GM12878 (cell line): Measurements from ENCODE around the gene PCDHGC5.

Source experiments
- CTCF ChIP-seq, 3 experiments: IDR thresholded peaks in 2 of 3; conservative IDR thresholded peaks in 1 of 3; 2 replicates each; pipeline ENCODE4 v1.5.1; 2011; ENCODE audit warnings: low read depth in 3 of 3, low read length in 3 of 3, mild to moderate bottlenecking in 3 of 3, control low read depth in 2 of 3, moderate library complexity in 2 of 3, inconsistent platforms in 1 of 3, mixed read lengths in 1 of 3; ENCODE audit not compliant: control insufficient read depth in 2 of 3, insufficient read depth in 1 of 3; ENCODE audit errors: extremely low read depth in 1 of 3
- TCF12 ChIP-seq: IDR thresholded peaks from 2 replicates; pipeline ENCODE4 v1.6.1; 2011; ENCODE audit warnings: low read depth, mild to moderate bottlenecking, low read length

- TF ChIP-seq CTCF (IDR thresholded peaks at IDR 0.05 in 2 of 3, conservative IDR thresholded peaks at IDR 0.05 in 1 of 3; ENCODE audit: control insufficient read depth in 2 of 3, extremely low read depth in 1 of 3, insufficient read depth in 1 of 3, low read depth in 3 of 3, low read length in 3 of 3) (no peak), TCF12 (no peak)
Measured at GRCh38 chr5:141476132-141476911, 12.6 kb upstream of the PCDHGC5 start.
